Measurements from ENCODE around the gene HMMR.

HMMR gene

GRCh38 chr5:163496286-163496685 is 35.9 kb downstream of the HMMR start:
- Histone ChIP-seq H3K27ac (ENCODE audit: low read length) (no peak overlapping the region), H3K4me3 (ENCODE audit: low read depth in 1 of 2, low read length in 2 of 2) (no peak overlapping the region)

GRCh38 chr5:163497315-163497714 is 36.9 kb downstream of the HMMR start:
- Histone ChIP-seq H3K27ac (ENCODE audit: low read length) (no peak overlapping the region), H3K9me3 (ENCODE audit: control insufficient read depth in 1 of 2, low read length in 2 of 2) (no peaks in the 10 kb centered on the region), H3K36me3 (ENCODE audit: control insufficient read depth in 1 of 2, insufficient read depth in 2 of 2, low read length in 2 of 2) (no peaks in the 10 kb centered on the region), H3K4me3 (ENCODE audit: low read depth in 1 of 2, low read length in 2 of 2) (no peak overlapping the region), H3K4me1 (ENCODE audit: control insufficient read depth in 1 of 2, insufficient read depth in 2 of 2, low read length in 2 of 2) (peaks cover 0 to under 1% of the 10 kb centered on the region in 2 donors), H3K27me3 (ENCODE audit: low read depth, low read length) (no peaks in the 10 kb centered on the region)

More at GRCh38 chr5:163496286-163496685, 35.9 kb downstream of the HMMR start:
- H3K36me3 ChIP-seq (ENCODE audit: control insufficient read depth in 1 of 2, insufficient read depth in 2 of 2, low read length in 2 of 2) = no peaks in the 10 kb centered on the region
- H3K4me1 ChIP-seq (ENCODE audit: control insufficient read depth in 1 of 2, insufficient read depth in 2 of 2, low read length in 2 of 2) = no peaks in the 10 kb centered on the region
- no peaks in the 10 kb centered on the region for H3K27me3 ChIP-seq (ENCODE audit: low read depth, low read length)
- no peaks in the 10 kb centered on the region for H3K9me3 ChIP-seq (ENCODE audit: control insufficient read depth in 1 of 2, low read length in 2 of 2)

GRCh38 chr5:163498886-163499285 is 38.5 kb downstream of the HMMR start:
- Histone ChIP-seq H3K27ac (ENCODE audit: low read length) (no peak overlapping the region), H3K4me3 (ENCODE audit: low read depth in 1 of 2, low read length in 2 of 2) (no peak overlapping the region), H3K9me3 (ENCODE audit: control insufficient read depth in 1 of 2, low read length in 2 of 2) (no peaks in the 10 kb centered on the region), H3K4me1 (ENCODE audit: control insufficient read depth in 1 of 2, insufficient read depth in 2 of 2, low read length in 2 of 2) (peaks cover 0 to 5% of the 10 kb centered on the region in 2 donors), H3K27me3 (ENCODE audit: low read depth, low read length) (no peaks in the 10 kb centered on the region), H3K36me3 (ENCODE audit: control insufficient read depth in 1 of 2, insufficient read depth in 2 of 2, low read length in 2 of 2) (no peaks in the 10 kb centered on the region)

GRCh38 chr5:163502521-163502920 is 42.1 kb downstream of the HMMR start:
- Histone ChIP-seq H3K4me3 (ENCODE audit: low read depth in 1 of 2, low read length in 2 of 2) (peak overlapping the region; percentile 73 to 100), H3K36me3 (ENCODE audit: control insufficient read depth in 1 of 2, insufficient read depth in 2 of 2, low read length in 2 of 2) (peaks cover 0 to 4% of the 10 kb centered on the region in 2 donors), H3K9me3 (ENCODE audit: control insufficient read depth in 1 of 2, low read length in 2 of 2) (no peaks in the 10 kb centered on the region), H3K4me1 (ENCODE audit: control insufficient read depth in 1 of 2, insufficient read depth in 2 of 2, low read length in 2 of 2) (peaks cover 0 to 7% of the 10 kb centered on the region in 2 donors), H3K27me3 (ENCODE audit: low read depth, low read length) (no peaks in the 10 kb centered on the region), H3K27ac (ENCODE audit: low read length) (peak overlapping the region; percentile 100)

GRCh38 chr5:163503106-163504078 is 43.0 kb downstream of the HMMR start:
- Histone ChIP-seq H3K36me3 (ENCODE audit: control insufficient read depth in 1 of 2, insufficient read depth in 2 of 2, low read length in 2 of 2) (peaks cover 0 to 4% of the 10 kb centered on the region in 2 donors), H3K4me3 (ENCODE audit: low read depth in 1 of 2, low read length in 2 of 2) (peak overlapping the region; percentile 73 to 100), H3K27ac (ENCODE audit: low read length) (peak overlapping the region; percentile 100), H3K4me1 (ENCODE audit: control insufficient read depth in 1 of 2, insufficient read depth in 2 of 2, low read length in 2 of 2) (peaks cover under 1 to 15% of the 10 kb centered on the region in 2 donors), H3K9me3 (ENCODE audit: control insufficient read depth in 1 of 2, low read length in 2 of 2) (no peaks in the 10 kb centered on the region), H3K27me3 (ENCODE audit: low read depth, low read length) (no peaks in the 10 kb centered on the region)

GRCh38 chr5:163504079-163504931 is 43.9 kb downstream of the HMMR start:
- Histone ChIP-seq H3K27me3 (ENCODE audit: low read depth, low read length) (no peaks in the 10 kb centered on the region), H3K4me3 (ENCODE audit: low read depth in 1 of 2, low read length in 2 of 2) (peak overlapping the region; percentile 73 to 100), H3K4me1 (ENCODE audit: control insufficient read depth in 1 of 2, insufficient read depth in 2 of 2, low read length in 2 of 2) (peaks cover 9 to 24% of the 10 kb centered on the region in 2 donors), H3K9me3 (ENCODE audit: control insufficient read depth in 1 of 2, low read length in 2 of 2) (no peaks in the 10 kb centered on the region), H3K36me3 (ENCODE audit: control insufficient read depth in 1 of 2, insufficient read depth in 2 of 2, low read length in 2 of 2) (peaks cover 0 to 4% of the 10 kb centered on the region in 2 donors), H3K27ac (ENCODE audit: low read length) (peak overlapping the region; percentile 100)

GRCh38 chr5:163505049-163505367 is 44.6 kb downstream of the HMMR start:
- peak overlapping the region; percentile 100 for H3K27ac ChIP-seq (ENCODE audit: low read length)
- H3K36me3 ChIP-seq (ENCODE audit: control insufficient read depth in 1 of 2, insufficient read depth in 2 of 2, low read length in 2 of 2) = peaks cover 0 to 4% of the 10 kb centered on the region in 2 donors
- H3K4me1 ChIP-seq (ENCODE audit: control insufficient read depth in 1 of 2, insufficient read depth in 2 of 2, low read length in 2 of 2) = peaks cover 15 to 26% of the 10 kb centered on the region in 2 donors
- no peaks in the 10 kb centered on the region for H3K27me3 ChIP-seq (ENCODE audit: low read depth, low read length)
- H3K4me3 ChIP-seq (ENCODE audit: low read depth in 1 of 2, low read length in 2 of 2) = peak overlapping the region; percentile 73 to 100
- H3K9me3 ChIP-seq (ENCODE audit: control insufficient read depth in 1 of 2, low read length in 2 of 2) = no peaks in the 10 kb centered on the region

GRCh38 chr5:163505368-163506094 is 45.1 kb downstream of the HMMR start, which contains the start of gene MAT2B:
Gene MAT2B, plus strand, starts transcription at chr5:163505619. Its CDS starts 68 bp downstream, at chr5:163505687.
- H3K4me3 ChIP-seq (ENCODE audit: low read depth in 1 of 2, low read length in 2 of 2) = peak within 1 kb of the TSS; percentile 73 to 100
- no peaks in the 10 kb centered on the region for H3K27me3 ChIP-seq (ENCODE audit: low read depth, low read length)
- peaks cover 0 to 4% of the 10 kb centered on the region in 2 donors for H3K36me3 ChIP-seq (ENCODE audit: control insufficient read depth in 1 of 2, insufficient read depth in 2 of 2, low read length in 2 of 2)
- no peaks in the 10 kb centered on the region for H3K9me3 ChIP-seq (ENCODE audit: control insufficient read depth in 1 of 2, low read length in 2 of 2)
- H3K27ac ChIP-seq (ENCODE audit: low read length) = peak within 1 kb of the TSS; percentile 100
- peaks cover 15 to 26% of the 10 kb centered on the region in 2 donors for H3K4me1 ChIP-seq (ENCODE audit: control insufficient read depth in 1 of 2, insufficient read depth in 2 of 2, low read length in 2 of 2)

- H3K27ac ChIP-seq (ENCODE audit: low read length) = peak overlapping the region; percentile 100
- no peaks in the 10 kb centered on the region for H3K27me3 ChIP-seq (ENCODE audit: low read depth, low read length)
- no peaks in the 10 kb centered on the region for H3K9me3 ChIP-seq (ENCODE audit: control insufficient read depth in 1 of 2, low read length in 2 of 2)
- peak overlapping the region; percentile 73 to 100 for H3K4me3 ChIP-seq (ENCODE audit: low read depth in 1 of 2, low read length in 2 of 2)
- peaks cover 0 to 4% of the 10 kb centered on the region in 2 donors for H3K36me3 ChIP-seq (ENCODE audit: control insufficient read depth in 1 of 2, insufficient read depth in 2 of 2, low read length in 2 of 2)
- peaks cover 15 to 26% of the 10 kb centered on the region in 2 donors for H3K4me1 ChIP-seq (ENCODE audit: control insufficient read depth in 1 of 2, insufficient read depth in 2 of 2, low read length in 2 of 2)
Observed at GRCh38 chr5:163506095-163506457, 45.6 kb downstream of the HMMR start.

GRCh38 chr5:163506726-163507125 is 46.3 kb downstream of the HMMR start:
- peak overlapping the region; percentile 73 to 100 for H3K4me3 ChIP-seq (ENCODE audit: low read depth in 1 of 2, low read length in 2 of 2)
- H3K27ac ChIP-seq (ENCODE audit: low read length) = peak overlapping the region; percentile 100
- H3K36me3 ChIP-seq (ENCODE audit: control insufficient read depth in 1 of 2, insufficient read depth in 2 of 2, low read length in 2 of 2) = peaks cover 0 to 4% of the 10 kb centered on the region in 2 donors
- H3K9me3 ChIP-seq (ENCODE audit: control insufficient read depth in 1 of 2, low read length in 2 of 2) = no peaks in the 10 kb centered on the region
- H3K27me3 ChIP-seq (ENCODE audit: low read depth, low read length) = no peaks in the 10 kb centered on the region
- peaks cover 15 to 26% of the 10 kb centered on the region in 2 donors for H3K4me1 ChIP-seq (ENCODE audit: control insufficient read depth in 1 of 2, insufficient read depth in 2 of 2, low read length in 2 of 2)

Data from muscle layer of duodenum (tissue), 2 donors.